GM13976 (cell line): ENCODE measurements around the gene C5orf47.

Experiments used
- DNase-seq: peaks from one replicate; pipeline ENCODE4 v3.0.0; 2012; ENCODE audit warnings: low spot score
- CTCF ChIP-seq: IDR thresholded peaks from 2 replicates; pipeline ENCODE4 v1.5.1; 2012; ENCODE audit warnings: borderline replicate concordance, mild to moderate bottlenecking; ENCODE audit not compliant: insufficient read depth; ENCODE audit errors: extremely low read depth, missing control alignments, control extremely low read depth
- in situ Hi-C: fragments of 300-500 bp; cut with MboI; formaldehyde crosslinking; loops from one replicate; pipeline ENCODE4 v1.12.0; 2022; ENCODE audit warnings: low sequenced_read_pairs, mixed read lengths, inconsistent platforms; ENCODE audit not compliant: unreplicated experiment

The C5orf47 gene

GRCh38 chr5:174047472-174048099, 58.6 kb downstream of the C5orf47 start:
- DNase-seq = no peak
- in situ Hi-C loops = loop anchor here (10.0 kb wide), 1 partner anchor 257 kb away; no protein-coding TSS in a partner anchor
- no peak for TF ChIP-seq CTCF

GRCh38 chr5:174052636-174053035, 63.7 kb downstream of the C5orf47 start:
- DNase-seq = no peak
- no peak for TF ChIP-seq CTCF
- in situ Hi-C loops = no loop called here

GRCh38 chr5:174053905-174054304, 64.9 kb downstream of the C5orf47 start:
- no peak for DNase-seq
- TF ChIP-seq CTCF = no peak
- in situ Hi-C loops = no loop called here
